ENCODE data around the gene NADSYN1.

GRCh38 chr11:71437879-71438278 lies 15.1 kb upstream of the NADSYN1 start:
- no peak for TF ChIP-seq CTCF (IDR thresholded peaks at IDR 0.05)
- TF ChIP-seq EP300 (IDR thresholded peaks at IDR 0.05) = no peak
- no peak for TF ChIP-seq POLR2A (IDR thresholded peaks at IDR 0.05)
